ENCODE results near the gene TMEM164.
"Not testable (repeated sequence)": the region's sequence is repeated elsewhere in the genome, so short reads cannot be mapped to it uniquely, and the experiment has no call there.

Gene TMEM164

DNA sequence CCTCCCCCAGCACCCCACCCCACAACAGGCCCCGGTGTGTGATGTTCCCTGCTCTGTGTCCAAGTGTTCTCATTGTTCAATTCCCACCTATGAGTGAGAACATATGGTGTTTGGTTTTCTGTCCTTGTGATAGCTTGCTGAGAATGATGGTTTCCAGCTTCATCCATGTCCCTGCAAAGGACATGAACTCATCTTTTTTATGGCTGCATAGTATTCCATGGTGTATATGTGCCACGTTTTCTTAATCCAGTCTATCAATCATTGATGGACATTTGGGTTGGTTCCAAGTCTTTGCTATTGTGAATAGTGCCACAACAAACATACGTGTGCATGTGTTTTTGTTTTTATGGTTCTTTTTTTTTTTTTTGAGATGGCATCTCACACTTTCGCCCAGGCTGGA lies 17.7 kb upstream of the TMEM164 start:
- no CpG with 5 or more reads among the region's 4 CpGs for WGBS (ENCODE audit: insufficient coverage, insufficient read length)

DNA sequence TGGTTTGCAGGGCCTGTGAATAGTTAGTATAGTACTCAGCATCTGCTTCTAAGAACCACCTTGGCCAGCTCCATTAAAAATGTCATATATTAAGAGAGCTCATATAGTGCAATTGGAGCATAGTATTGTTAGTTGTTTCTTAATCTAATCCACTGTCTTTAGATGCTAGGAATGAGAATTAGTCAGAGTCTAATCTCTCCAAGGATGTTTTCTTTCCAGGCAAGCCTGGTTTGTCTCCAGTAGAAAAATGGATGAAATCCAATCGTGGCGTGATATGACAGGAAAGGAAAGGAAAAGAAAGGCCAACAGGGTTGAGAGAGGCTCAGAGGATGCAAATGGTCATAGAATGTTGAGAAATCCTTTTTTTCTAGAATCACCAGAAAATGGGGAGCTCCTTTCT lies 15.0 kb upstream of the TMEM164 start:
- H3K4me3 ChIP-seq (ENCODE audit: low read length) = no peak overlapping the region
- H3K36me3 ChIP-seq (ENCODE audit: control insufficient read depth, insufficient read depth, low read length) = no peaks in the 10 kb centered on the region
- H3K27me3 ChIP-seq (ENCODE audit: control insufficient read depth, insufficient read depth, low read length) = no peaks in the 10 kb centered on the region
- DNase-seq (ENCODE audit: low read depth, low spot score) = no peak
- no peak overlapping the region for H3K27ac ChIP-seq (ENCODE audit: low read length)
- H3K9me3 ChIP-seq (ENCODE audit: control insufficient read depth, insufficient read depth, low read length) = no peaks in the 10 kb centered on the region
- WGBS (ENCODE audit: insufficient coverage, insufficient read length) = no CpG with 5 or more reads among the region's 2 CpGs
- H3K4me1 ChIP-seq (ENCODE audit: control insufficient read depth, insufficient read depth, low read length) = no peaks in the 10 kb centered on the region

More for the DNA sequence above, 17.7 kb upstream of the TMEM164 start:
- not testable (repeated sequence) for H3K36me3 ChIP-seq (ENCODE audit: control insufficient read depth, insufficient read depth, low read length); H3K4me1 ChIP-seq (ENCODE audit: control insufficient read depth, insufficient read depth, low read length); DNase-seq (ENCODE audit: low read depth, low spot score); H3K27me3 ChIP-seq (ENCODE audit: control insufficient read depth, insufficient read depth, low read length); H3K4me3 ChIP-seq (ENCODE audit: low read length); H3K27ac ChIP-seq (ENCODE audit: low read length); H3K9me3 ChIP-seq (ENCODE audit: control insufficient read depth, insufficient read depth, low read length)

DNA sequence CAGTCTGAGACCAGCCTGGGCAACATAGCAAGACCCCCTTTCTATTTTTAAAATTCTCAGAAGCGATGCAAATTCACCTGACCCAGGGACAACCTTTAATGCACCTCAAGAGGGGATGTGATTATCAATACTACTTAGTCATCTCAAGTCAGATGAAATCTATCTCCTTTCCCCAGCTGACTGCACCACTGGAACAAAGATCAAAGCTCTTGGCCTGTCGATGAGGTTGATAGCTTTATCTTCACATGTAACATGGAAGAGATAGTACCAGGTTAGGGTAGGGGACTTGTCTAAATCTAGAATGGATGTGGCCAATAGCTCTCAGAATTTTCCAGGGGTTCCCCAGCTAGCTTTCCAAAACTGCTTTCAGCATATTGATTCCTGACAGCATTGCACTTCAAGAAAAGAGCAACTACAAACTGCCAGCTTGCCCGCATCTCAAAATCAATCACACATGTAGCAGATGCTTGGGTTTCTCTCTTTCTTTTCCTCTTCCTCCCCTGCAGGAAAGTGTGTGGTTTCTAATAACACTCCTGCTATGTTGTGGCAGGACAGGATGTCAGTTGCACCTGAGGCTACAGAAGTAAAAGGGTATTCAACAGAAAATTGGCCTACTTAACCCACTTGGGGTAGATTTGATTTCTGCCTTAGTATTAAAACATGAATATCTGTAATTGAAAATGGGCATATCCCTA lies 12.2 kb upstream of the TMEM164 start:
- Histone ChIP-seq H3K9me3 (ENCODE audit: control insufficient read depth, insufficient read depth, low read length) (no peaks in the 10 kb centered on the region), H3K27ac (ENCODE audit: low read length) (no peak overlapping the region), H3K4me1 (ENCODE audit: control insufficient read depth, insufficient read depth, low read length) (no peaks in the 10 kb centered on the region), H3K36me3 (ENCODE audit: control insufficient read depth, insufficient read depth, low read length) (no peaks in the 10 kb centered on the region), H3K27me3 (ENCODE audit: control insufficient read depth, insufficient read depth, low read length) (no peaks in the 10 kb centered on the region), H3K4me3 (ENCODE audit: low read length) (no peak overlapping the region)
- no peak for DNase-seq (ENCODE audit: low read depth, low spot score)
- WGBS (ENCODE audit: insufficient coverage, insufficient read length) = no CpG with 5 or more reads among the region's 3 CpGs

DNA sequence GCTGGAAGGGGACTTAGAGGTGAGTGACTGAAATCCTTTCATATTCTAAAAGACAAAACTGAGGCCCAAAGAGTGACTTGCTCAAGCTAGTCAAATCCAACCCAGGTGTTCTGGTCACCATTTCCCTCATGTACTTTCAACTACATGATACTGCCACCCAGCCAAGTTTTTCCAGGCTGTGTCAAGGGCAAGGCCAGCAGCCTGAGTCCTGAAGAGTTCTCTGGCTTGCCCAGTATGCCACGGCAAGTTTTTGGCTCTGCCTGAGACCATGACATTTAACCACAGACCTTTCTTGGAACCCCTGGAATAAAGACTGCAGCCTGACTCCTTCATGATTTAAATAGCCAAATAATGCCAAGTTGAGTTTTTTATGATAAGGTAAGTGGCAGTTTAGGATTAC lies 10.7 kb upstream of the TMEM164 start:
- no peaks in the 10 kb centered on the region for H3K27me3 ChIP-seq (ENCODE audit: control insufficient read depth, insufficient read depth, low read length)
- H3K4me3 ChIP-seq (ENCODE audit: low read length) = no peak overlapping the region
- DNase-seq (ENCODE audit: low read depth, low spot score) = no peak
- no peaks in the 10 kb centered on the region for H3K36me3 ChIP-seq (ENCODE audit: control insufficient read depth, insufficient read depth, low read length)
- H3K27ac ChIP-seq (ENCODE audit: low read length) = no peak overlapping the region
- no peaks in the 10 kb centered on the region for H3K9me3 ChIP-seq (ENCODE audit: control insufficient read depth, insufficient read depth, low read length)
- WGBS (ENCODE audit: insufficient coverage, insufficient read length) = no CpG with 5 or more reads among the region's 1 CpG
- H3K4me1 ChIP-seq (ENCODE audit: control insufficient read depth, insufficient read depth, low read length) = no peaks in the 10 kb centered on the region

DNA sequence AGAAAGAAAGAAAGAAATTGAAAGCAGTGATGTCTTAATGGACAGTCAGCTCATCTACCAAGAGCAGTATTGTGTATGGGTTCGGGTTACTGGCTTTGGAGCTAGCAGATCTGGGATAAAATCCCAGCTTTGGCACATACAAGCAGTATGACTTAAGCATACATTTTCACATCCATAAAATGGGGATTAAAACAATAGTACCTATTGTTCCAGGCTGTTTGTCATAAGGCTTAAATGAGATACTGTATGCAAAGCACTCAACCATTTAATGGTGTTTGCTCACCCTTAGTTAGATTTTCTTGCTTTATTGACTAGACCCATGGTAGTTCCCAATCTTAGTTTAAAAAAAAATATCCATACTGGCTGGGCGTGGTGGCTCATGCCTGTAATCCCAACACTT lies 7.8 kb upstream of the TMEM164 start:
- no peak overlapping the region for H3K27ac ChIP-seq (ENCODE audit: low read length)
- no peaks in the 10 kb centered on the region for H3K36me3 ChIP-seq (ENCODE audit: control insufficient read depth, insufficient read depth, low read length)
- H3K4me1 ChIP-seq (ENCODE audit: control insufficient read depth, insufficient read depth, low read length) = no peaks in the 10 kb centered on the region
- no peaks in the 10 kb centered on the region for H3K27me3 ChIP-seq (ENCODE audit: control insufficient read depth, insufficient read depth, low read length)
- no peak for DNase-seq (ENCODE audit: low read depth, low spot score)
- H3K9me3 ChIP-seq (ENCODE audit: control insufficient read depth, insufficient read depth, low read length) = no peaks in the 10 kb centered on the region
- H3K4me3 ChIP-seq (ENCODE audit: low read length) = no peak overlapping the region
- no CpG with 5 or more reads among the region's 2 CpGs for WGBS (ENCODE audit: insufficient coverage, insufficient read length)

DNA sequence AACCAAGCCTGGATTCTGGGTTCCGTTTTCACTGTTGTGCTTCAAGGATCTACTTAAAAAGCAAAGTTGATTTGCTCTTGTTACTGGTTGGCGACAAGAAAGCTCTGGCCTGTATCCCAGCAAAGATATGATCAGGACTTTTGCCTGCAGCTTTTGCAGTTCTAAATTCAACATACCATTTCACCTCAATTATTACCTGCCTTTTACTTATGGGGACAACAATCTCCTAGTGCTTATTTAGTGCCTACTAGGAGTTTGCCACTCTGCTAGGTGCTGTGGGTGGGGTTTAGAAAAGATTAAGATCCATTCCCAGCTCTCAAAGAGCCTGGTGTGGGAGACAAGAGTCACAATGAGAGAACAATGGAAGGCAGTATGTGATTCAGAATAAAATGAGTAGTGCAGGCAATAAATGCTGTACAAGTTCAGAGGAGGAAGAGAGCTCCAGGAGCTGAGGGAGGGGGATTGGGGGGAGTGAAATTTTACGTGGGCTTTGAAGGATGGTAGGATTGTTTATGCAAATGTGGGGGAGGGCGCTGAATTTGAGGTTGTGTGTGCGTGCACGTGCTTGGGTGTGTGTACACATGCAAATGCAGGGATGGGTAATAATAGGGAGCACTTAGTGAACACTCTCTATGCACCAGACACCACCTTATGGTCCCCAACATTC lies 5.0 kb upstream of the TMEM164 start:
- no peak for DNase-seq (ENCODE audit: low read depth, low spot score)
- Histone ChIP-seq H3K9me3 (ENCODE audit: control insufficient read depth, insufficient read depth, low read length) (no peaks in the 10 kb centered on the region), H3K4me3 (ENCODE audit: low read length) (no peak overlapping the region), H3K4me1 (ENCODE audit: control insufficient read depth, insufficient read depth, low read length) (no peaks in the 10 kb centered on the region), H3K27ac (ENCODE audit: low read length) (no peak overlapping the region), H3K36me3 (ENCODE audit: control insufficient read depth, insufficient read depth, low read length) (no peaks in the 10 kb centered on the region), H3K27me3 (ENCODE audit: control insufficient read depth, insufficient read depth, low read length) (no peaks in the 10 kb centered on the region)
- no CpG with 5 or more reads among the region's 6 CpGs for WGBS (ENCODE audit: insufficient coverage, insufficient read length)

DNA sequence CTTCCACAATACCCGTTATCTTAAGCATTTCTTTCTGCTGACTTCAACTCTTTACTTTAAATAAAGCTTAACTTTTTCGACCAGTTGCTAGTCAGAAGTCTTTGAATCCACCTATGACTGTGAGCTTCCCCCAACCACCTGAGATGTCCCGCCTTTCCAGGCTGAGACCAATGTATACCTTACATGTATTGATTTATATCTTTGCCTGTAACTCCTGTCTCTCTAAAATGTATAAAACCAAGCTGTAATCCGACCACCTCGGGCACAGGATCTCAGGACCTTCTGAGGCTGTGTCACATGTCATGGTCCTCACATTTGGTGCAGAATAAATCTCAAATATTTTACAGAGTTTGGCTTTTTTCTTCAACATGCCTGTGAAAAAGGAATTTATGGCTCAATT lies 2.9 kb upstream of the TMEM164 start:
- Histone ChIP-seq H3K4me1 (ENCODE audit: control insufficient read depth, insufficient read depth, low read length) (no peaks in the 10 kb centered on the region), H3K27ac (ENCODE audit: low read length) (no peak overlapping the region), H3K9me3 (ENCODE audit: control insufficient read depth, insufficient read depth, low read length) (no peaks in the 10 kb centered on the region), H3K4me3 (ENCODE audit: low read length) (no peak overlapping the region), H3K27me3 (ENCODE audit: control insufficient read depth, insufficient read depth, low read length) (no peaks in the 10 kb centered on the region), H3K36me3 (ENCODE audit: control insufficient read depth, insufficient read depth, low read length) (no peaks in the 10 kb centered on the region)
- DNase-seq (ENCODE audit: low read depth, low spot score) = no peak
- WGBS (ENCODE audit: insufficient coverage, insufficient read length) = no CpG with 5 or more reads among the region's 5 CpGs

DNA sequence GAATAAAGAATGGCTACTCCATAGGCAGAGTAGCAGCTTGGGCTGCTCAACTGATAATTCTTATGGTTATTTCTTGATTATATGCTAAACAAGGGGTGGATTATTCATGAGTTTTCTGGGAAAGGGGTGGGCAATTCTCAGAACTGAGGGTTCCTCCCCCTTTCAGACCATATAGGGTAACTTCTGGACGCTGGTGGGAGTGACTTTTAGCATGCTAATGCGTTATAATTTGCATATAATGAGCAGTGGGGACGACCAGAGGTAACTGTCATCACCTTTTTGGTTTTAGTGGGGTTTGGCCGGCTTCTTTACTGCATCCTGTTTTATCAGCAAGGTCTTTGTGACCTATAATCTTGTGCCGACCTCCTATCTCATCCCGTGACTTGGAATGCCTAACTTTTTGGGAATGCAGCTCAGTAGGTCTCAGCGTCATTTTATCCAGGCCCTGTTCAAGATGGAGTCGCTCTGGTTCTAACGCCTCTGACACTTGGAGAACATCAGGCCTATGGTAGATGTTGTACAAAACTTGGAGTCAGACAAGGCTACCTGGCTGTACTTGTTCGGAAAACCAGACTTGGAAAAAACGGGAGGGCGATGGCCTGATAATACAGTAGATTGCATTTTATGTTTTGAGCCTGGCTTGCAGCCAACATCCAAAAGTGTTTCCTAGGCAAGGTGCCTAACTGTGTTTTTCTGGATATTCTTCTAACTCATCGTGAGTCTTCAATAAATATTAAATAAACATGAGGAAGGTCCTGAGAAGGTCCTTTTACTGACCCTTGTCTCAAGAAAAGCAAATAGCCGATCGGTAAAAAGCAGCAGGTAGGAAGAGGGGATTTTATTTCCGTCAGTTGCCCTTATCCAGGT lies 1.8 kb upstream of the TMEM164 start:
- no peak overlapping the region for H3K27ac ChIP-seq (ENCODE audit: low read length)
- no peaks in the 10 kb centered on the region for H3K36me3 ChIP-seq (ENCODE audit: control insufficient read depth, insufficient read depth, low read length)
- no peak overlapping the region for H3K4me3 ChIP-seq (ENCODE audit: low read length)
- H3K27me3 ChIP-seq (ENCODE audit: control insufficient read depth, insufficient read depth, low read length) = no peaks in the 10 kb centered on the region
- H3K9me3 ChIP-seq (ENCODE audit: control insufficient read depth, insufficient read depth, low read length) = no peaks in the 10 kb centered on the region
- DNase-seq (ENCODE audit: low read depth, low spot score) = no peak
- no CpG with 5 or more reads among the region's 16 CpGs for WGBS (ENCODE audit: insufficient coverage, insufficient read length)
- H3K4me1 ChIP-seq (ENCODE audit: control insufficient read depth, insufficient read depth, low read length) = no peaks in the 10 kb centered on the region

DNA sequence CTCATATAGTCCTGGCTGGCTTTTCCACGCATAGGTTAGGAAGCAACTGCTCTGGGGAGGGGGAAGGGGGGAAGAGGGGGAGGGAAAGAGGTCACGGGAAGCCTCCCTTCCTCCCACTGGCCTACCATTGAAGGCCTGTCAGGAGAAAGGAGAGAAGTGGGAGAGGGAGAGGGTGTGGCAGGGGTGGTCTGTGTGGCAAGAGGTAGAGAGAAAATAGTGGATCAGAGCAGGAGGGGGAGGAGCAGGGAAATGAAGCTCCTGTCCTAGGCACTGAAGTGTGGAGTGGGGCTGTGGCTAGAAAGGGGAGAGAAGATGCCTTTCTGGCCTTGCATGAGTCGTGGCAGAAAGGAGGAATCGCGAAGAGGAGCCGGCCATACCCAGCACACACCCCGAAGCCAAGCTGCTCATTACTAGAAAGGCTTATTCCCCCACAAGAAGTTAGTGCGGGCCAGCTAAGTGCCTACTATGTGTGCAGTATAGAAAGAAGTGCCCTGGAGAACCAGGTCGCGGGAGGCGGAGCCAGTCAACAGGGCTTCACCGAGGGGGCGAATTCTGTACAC lies 1.1 kb upstream of the TMEM164 start:
- H3K27me3 ChIP-seq (ENCODE audit: control insufficient read depth, insufficient read depth, low read length) = no peaks in the 10 kb centered on the region
- no peaks in the 10 kb centered on the region for H3K4me1 ChIP-seq (ENCODE audit: control insufficient read depth, insufficient read depth, low read length)
- no CpG with 5 or more reads among the region's 13 CpGs for WGBS (ENCODE audit: insufficient coverage, insufficient read length)
- no peaks in the 10 kb centered on the region for H3K9me3 ChIP-seq (ENCODE audit: control insufficient read depth, insufficient read depth, low read length)
- DNase-seq (ENCODE audit: low read depth, low spot score) = no peak
- H3K36me3 ChIP-seq (ENCODE audit: control insufficient read depth, insufficient read depth, low read length) = no peaks in the 10 kb centered on the region
- H3K4me3 ChIP-seq (ENCODE audit: low read length) = peak overlapping the region; percentile 96; the same call in 1 of the 2 replicates
- H3K27ac ChIP-seq (ENCODE audit: low read length) = no peak overlapping the region
